Omental fat pad (tissue), 4 donors: ENCODE measurements around the gene EIF2A. TPM values are rescaled to one million over a fixed set of nuclear protein-coding genes. Genes with fewer than 3 reads are reported as not detected.
"Not testable (repeated sequence)": the region's sequence is repeated elsewhere in the genome, so short reads cannot be mapped to it uniquely, and the experiment has no call there.

Experiments used
- ATAC-seq: fragments of 150-250 bp; one replicate; pipeline ENCODE4 v1.9.1; 2016; ENCODE audit warnings: mild to moderate bottlenecking, moderate library complexity; ENCODE audit not compliant: low FRiP score
- DNase-seq: peaks from one replicate; pipeline ENCODE4 v3.0.0-alpha.2; 2019; ENCODE audit warnings: low spot score
- total RNA-seq, 4 donors: library from RNA; depleted of rRNA; stranded (reverse); fragments of >200 nt; gene quantifications; one replicate each; pipeline ENCODE4 v1.1.0, GENCODE V29; 2016
- TF ChIP-seq, protein P1 (sequence below), 3 donors: fragments of 450-650 bp; IDR thresholded peaks; one replicate each; pipeline ENCODE4 v1.5.1; 2016 to 2017; ENCODE audit warnings: antibody characterized with exemption in 3 of 3, mild to moderate bottlenecking in 3 of 3, moderate library complexity in 2 of 3

Gene EIF2A
- total RNA-seq, 4 donors from 2014 or later: 134 to 164 (median 155) TPM

GRCh38 chr3:150610785-150611184, 64.2 kb downstream of the EIF2A start:
- DNase-seq (no peak), ATAC-seq (no peak)
- TF ChIP-seq, protein P1, sequence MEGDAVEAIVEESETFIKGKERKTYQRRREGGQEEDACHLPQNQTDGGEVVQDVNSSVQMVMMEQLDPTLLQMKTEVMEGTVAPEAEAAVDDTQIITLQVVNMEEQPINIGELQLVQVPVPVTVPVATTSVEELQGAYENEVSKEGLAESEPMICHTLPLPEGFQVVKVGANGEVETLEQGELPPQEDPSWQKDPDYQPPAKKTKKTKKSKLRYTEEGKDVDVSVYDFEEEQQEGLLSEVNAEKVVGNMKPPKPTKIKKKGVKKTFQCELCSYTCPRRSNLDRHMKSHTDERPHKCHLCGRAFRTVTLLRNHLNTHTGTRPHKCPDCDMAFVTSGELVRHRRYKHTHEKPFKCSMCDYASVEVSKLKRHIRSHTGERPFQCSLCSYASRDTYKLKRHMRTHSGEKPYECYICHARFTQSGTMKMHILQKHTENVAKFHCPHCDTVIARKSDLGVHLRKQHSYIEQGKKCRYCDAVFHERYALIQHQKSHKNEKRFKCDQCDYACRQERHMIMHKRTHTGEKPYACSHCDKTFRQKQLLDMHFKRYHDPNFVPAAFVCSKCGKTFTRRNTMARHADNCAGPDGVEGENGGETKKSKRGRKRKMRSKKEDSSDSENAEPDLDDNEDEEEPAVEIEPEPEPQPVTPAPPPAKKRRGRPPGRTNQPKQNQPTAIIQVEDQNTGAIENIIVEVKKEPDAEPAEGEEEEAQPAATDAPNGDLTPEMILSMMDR (IDR thresholded peaks at IDR 0.05): no peak

DNA sequence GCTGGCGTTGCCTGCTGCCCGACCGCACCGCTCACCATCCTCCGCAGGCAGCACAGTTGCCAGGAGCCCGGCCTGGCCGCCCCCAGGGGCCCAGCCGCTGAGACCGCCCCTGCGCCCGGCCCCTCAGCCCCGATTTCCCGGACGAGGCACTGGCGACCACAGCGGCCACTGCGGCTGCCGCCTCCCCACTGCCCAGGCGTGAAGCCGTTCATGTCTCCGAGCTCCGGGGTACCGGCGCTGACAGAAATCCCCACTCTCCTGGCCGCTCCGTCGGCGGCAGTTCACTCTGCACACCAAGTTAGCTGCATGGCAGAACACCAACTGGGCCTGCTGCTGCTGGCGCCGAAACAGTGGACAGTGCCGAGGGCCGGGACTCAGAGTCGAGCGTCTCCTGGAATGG, 65.1 kb downstream of the EIF2A start:
- DNase-seq (no peak), ATAC-seq (no peak)
- TF ChIP-seq, protein P1 (IDR thresholded peaks at IDR 0.05): no peak

GRCh38 chr3:150612494-150612893, 65.9 kb downstream of the EIF2A start:
- no peak for DNase-seq
- no peak for ATAC-seq
- TF ChIP-seq, protein P1 (IDR thresholded peaks at IDR 0.05): no peak

GRCh38 chr3:150613034-150613433, 66.4 kb downstream of the EIF2A start:
- ATAC-seq (no peak), DNase-seq (no peak)
- TF ChIP-seq, protein P1 (IDR thresholded peaks at IDR 0.05): no peak

DNA sequence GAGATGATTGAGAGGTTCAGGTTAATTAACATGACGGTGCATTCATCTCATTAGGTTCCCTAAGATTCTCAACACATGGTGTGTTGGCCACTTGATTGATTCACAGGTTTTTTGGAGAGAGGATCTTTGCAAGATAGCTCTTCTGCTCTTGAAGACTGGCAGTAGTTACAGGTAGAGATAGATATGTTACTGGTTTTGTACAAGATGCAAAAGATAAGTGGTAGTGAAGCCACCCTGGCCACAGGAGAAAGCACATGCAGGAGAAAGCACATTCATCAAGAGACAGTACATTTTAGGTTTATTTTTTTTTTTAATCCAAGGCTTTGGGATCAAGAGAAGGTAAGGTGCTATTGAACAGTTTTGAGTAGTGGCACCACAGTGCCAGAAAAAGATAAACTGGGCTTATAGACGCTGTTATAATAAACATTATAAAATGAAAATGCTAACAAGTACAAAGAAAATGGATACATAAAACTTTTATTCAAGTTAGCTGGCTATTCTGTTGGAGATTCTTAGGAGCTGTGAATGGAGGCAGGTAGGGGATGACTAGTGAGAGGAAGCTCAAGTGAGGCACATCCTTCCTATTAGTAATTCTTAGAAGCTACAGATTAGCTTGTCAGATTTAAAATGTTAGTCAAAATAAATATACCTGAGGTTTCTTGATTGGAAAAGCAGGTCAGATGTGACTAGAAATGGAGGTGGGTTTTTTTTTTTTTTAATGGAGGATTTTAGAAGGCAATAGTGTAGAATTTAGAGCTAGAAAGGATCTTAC, 67.3 kb downstream of the EIF2A start:
- no peak for ATAC-seq
- DNase-seq: no peak
- TF ChIP-seq, protein P1 (IDR thresholded peaks at IDR 0.05): no peak

DNA sequence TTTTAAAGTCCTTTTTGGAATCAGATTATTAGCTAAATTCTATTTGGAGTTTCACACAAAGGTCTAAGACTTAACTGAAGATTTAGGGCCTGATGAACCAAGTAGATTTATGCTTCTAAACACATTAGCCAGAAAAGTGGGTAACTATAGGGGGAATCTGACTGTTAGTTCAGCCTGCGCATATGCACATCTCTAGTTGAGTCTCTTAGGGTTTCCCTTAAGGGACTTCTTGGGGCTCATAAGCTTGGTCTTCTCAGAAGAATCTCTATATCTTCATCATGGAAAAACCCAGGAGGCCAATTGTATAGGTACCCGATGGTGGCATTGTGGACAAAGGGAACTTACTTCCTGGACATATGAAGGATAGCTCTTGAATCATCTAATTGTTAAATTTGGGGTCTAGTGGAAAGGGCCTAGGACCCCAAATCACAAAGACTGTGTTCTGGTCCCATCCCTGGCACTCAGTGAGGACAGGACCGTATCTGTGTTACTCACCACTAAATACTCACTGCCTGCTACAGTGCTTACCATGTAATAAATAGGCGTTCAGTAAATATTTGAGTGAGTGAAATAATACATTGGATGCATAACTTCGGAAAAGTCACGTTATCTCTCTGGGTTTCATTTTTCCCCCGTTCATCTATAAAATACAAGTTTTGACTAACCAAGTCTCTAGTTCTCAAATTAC, 73.6 kb downstream of the EIF2A start:
- TF ChIP-seq, protein P1 (IDR thresholded peaks at IDR 0.05): no peak
- DNase-seq (no peak), ATAC-seq (no peak)

- not testable (repeated sequence) for DNase-seq, ATAC-seq
Measured at GRCh38 chr3:150622955-150623354, 76.4 kb downstream of the EIF2A start.
